CD4-positive, alpha-beta T cell treated with Interleukin-4 for 1 hour (primary cell): ENCODE results near the gene ZNF689.
A peak's percentile ranks its signal among the peaks of the same experiment; 100 is the strongest.
"Not testable (repeated sequence)": the region's sequence is repeated elsewhere in the genome, so short reads cannot be mapped to it uniquely, and the experiment has no call there.

Experiments used
- DNase-seq, 2 donors: peaks; one replicate each; pipeline ENCODE4 v3.0.0-alpha.2; 2020 to 2022

Gene ZNF689

GRCh38 chr16:30590869-30591268 lies 19.3 kb downstream of the ZNF689 start:
- DNase-seq: not testable (repeated sequence)

- not testable (repeated sequence) for DNase-seq
Observed at GRCh38 chr16:30589582-30589981, 20.6 kb downstream of the ZNF689 start.

GRCh38 chr16:30588651-30589050 lies 21.5 kb downstream of the ZNF689 start:
- no peak for DNase-seq

GRCh38 chr16:30585400-30586191 lies 24.6 kb downstream of the ZNF689 start, which contains the start of gene ZNF785:
TSS of gene ZNF785 (minus strand) at chr16:30585697. CDS start at chr16:30585611, 86 bp downstream.
- peak; percentile 97 for DNase-seq

- DNase-seq: no peak
Observed at GRCh38 chr16:30585022-30585399, 25.2 kb downstream of the ZNF689 start.

GRCh38 chr16:30582611-30583340 lies 27.4 kb downstream of the ZNF689 start:
- DNase-seq: no peak

GRCh38 chr16:30581457-30581856 lies 28.7 kb downstream of the ZNF689 start:
- no peak for DNase-seq

GRCh38 chr16:30574678-30575077 lies 35.5 kb downstream of the ZNF689 start:
- DNase-seq: no peak

- DNase-seq: peak; percentile 99
Observed at GRCh38 chr16:30571445-30572322, 38.5 kb downstream of the ZNF689 start, which contains the start of gene ZNF688. TSS of gene ZNF688 (minus strand) at chr16:30571714. CDS start at chr16:30571629, 85 bp downstream.

- DNase-seq: no peak
Observed at GRCh38 chr16:30570636-30571444, 39.3 kb downstream of the ZNF689 start.

GRCh38 chr16:30569746-30570635 lies 40.2 kb downstream of the ZNF689 start:
- DNase-seq: no peak

- DNase-seq: no peak
Observed at GRCh38 chr16:30569281-30569680, 40.9 kb downstream of the ZNF689 start.

GRCh38 chr16:30567991-30568638 lies 42.1 kb downstream of the ZNF689 start:
- peak; percentile 70 to 78 for DNase-seq

GRCh38 chr16:30567160-30567990 lies 42.8 kb downstream of the ZNF689 start:
- peak; percentile 64 to 66 for DNase-seq

GRCh38 chr16:30566531-30566930 lies 43.7 kb downstream of the ZNF689 start:
- no peak for DNase-seq

GRCh38 chr16:30565984-30566383 lies 44.2 kb downstream of the ZNF689 start:
- DNase-seq: no peak

GRCh38 chr16:30565526-30565925 lies 44.7 kb downstream of the ZNF689 start:
- DNase-seq: no peak

GRCh38 chr16:30562021-30562420 lies 48.2 kb downstream of the ZNF689 start:
- no peak for DNase-seq

GRCh38 chr16:30561089-30561816 lies 48.9 kb downstream of the ZNF689 start:
- peak; percentile 37 to 41 for DNase-seq
